IPS-18a (cell line): ENCODE data around the gene SRL.
"Not testable (repeated sequence)": the region's sequence is repeated elsewhere in the genome, so short reads cannot be mapped to it uniquely, and the experiment has no call there.

Experiments
- H3K27ac ChIP-seq: one replicate; pipeline ENCODE4 v1.5.1; 2013; ENCODE audit warnings: low read length
- H3K27me3 ChIP-seq: one replicate; pipeline ENCODE4 v1.6.1; 2013; ENCODE audit warnings: mild to moderate bottlenecking, low read length; ENCODE audit not compliant: control insufficient read depth, insufficient read depth
- H3K36me3 ChIP-seq: one replicate; pipeline ENCODE4 v1.6.1; 2013; ENCODE audit warnings: low read depth, low read length; ENCODE audit not compliant: control insufficient read depth
- H3K4me1 ChIP-seq: one replicate; pipeline ENCODE4 v1.6.1; 2013; ENCODE audit warnings: low read depth, low read length; ENCODE audit not compliant: control insufficient read depth
- H3K4me3 ChIP-seq: one replicate; pipeline ENCODE4 v1.5.1; 2013; ENCODE audit warnings: low read length
- H3K9ac ChIP-seq: one replicate; pipeline ENCODE4 v1.6.1; 2013; ENCODE audit warnings: mild to moderate bottlenecking, low read length, moderate library complexity
- H3K9me3 ChIP-seq: one replicate; pipeline ENCODE4 v1.6.1; 2013; ENCODE audit warnings: low read depth, low read length; ENCODE audit not compliant: control insufficient read depth

Gene SRL

GRCh38 chr16:4172070-4172469 lies 69.8 kb downstream of the SRL start:
- no peaks in the 10 kb centered on the region for H3K27me3 ChIP-seq
- no peak overlapping the region for H3K4me3 ChIP-seq
- H3K4me1 ChIP-seq, result no peaks in the 10 kb centered on the region
- no peaks in the 10 kb centered on the region for H3K9me3 ChIP-seq
- no peak overlapping the region for H3K9ac ChIP-seq
- H3K27ac ChIP-seq, result no peak overlapping the region
- H3K36me3 ChIP-seq, result no peaks in the 10 kb centered on the region

GRCh38 chr16:4169415-4169814 lies 72.5 kb downstream of the SRL start:
- no peaks in the 10 kb centered on the region for H3K4me1 ChIP-seq
- H3K9ac ChIP-seq, result no peak overlapping the region
- no peak overlapping the region for H3K4me3 ChIP-seq
- H3K27ac ChIP-seq, result no peak overlapping the region
- H3K27me3 ChIP-seq, result no peaks in the 10 kb centered on the region
- H3K9me3 ChIP-seq, result no peaks in the 10 kb centered on the region
- no peaks in the 10 kb centered on the region for H3K36me3 ChIP-seq

- H3K36me3 ChIP-seq, result no peaks in the 10 kb centered on the region
- H3K4me3 ChIP-seq, result no peak overlapping the region
- no peaks in the 10 kb centered on the region for H3K9me3 ChIP-seq
- H3K9ac ChIP-seq, result no peak overlapping the region
- H3K27me3 ChIP-seq, result no peaks in the 10 kb centered on the region
- H3K27ac ChIP-seq, result no peak overlapping the region
- no peaks in the 10 kb centered on the region for H3K4me1 ChIP-seq
Measured at GRCh38 chr16:4166821-4167220, 75.1 kb downstream of the SRL start.

- no peaks in the 10 kb centered on the region for H3K9me3 ChIP-seq
- H3K4me1 ChIP-seq, result no peaks in the 10 kb centered on the region
- no peak overlapping the region for H3K27ac ChIP-seq
- H3K4me3 ChIP-seq, result no peak overlapping the region
- H3K27me3 ChIP-seq, result no peaks in the 10 kb centered on the region
- no peak overlapping the region for H3K9ac ChIP-seq
- H3K36me3 ChIP-seq, result no peaks in the 10 kb centered on the region
Measured at GRCh38 chr16:4160658-4161430, 81.0 kb downstream of the SRL start.

- Histone ChIP-seq H3K27me3 (no peaks in the 10 kb centered on the region), H3K36me3 (no peaks in the 10 kb centered on the region), H3K9ac (no peak overlapping the region), H3K4me1 (no peaks in the 10 kb centered on the region), H3K27ac (no peak overlapping the region), H3K9me3 (no peaks in the 10 kb centered on the region), H3K4me3 (no peak overlapping the region)
Measured at GRCh38 chr16:4159726-4160125, 82.2 kb downstream of the SRL start.

- Histone ChIP-seq H3K27me3 (no peaks in the 10 kb centered on the region), H3K4me3 (no peak overlapping the region)
Measured at GRCh38 chr16:4158143-4159093, 83.5 kb downstream of the SRL start.

GRCh38 chr16:4157376-4157825 lies 84.5 kb downstream of the SRL start:
- Histone ChIP-seq H3K27ac (no peak overlapping the region), H3K4me1 (no peaks in the 10 kb centered on the region), H3K9ac (no peak overlapping the region), H3K36me3 (no peaks in the 10 kb centered on the region), H3K9me3 (no peaks in the 10 kb centered on the region), H3K4me3 (no peak overlapping the region), H3K27me3 (no peaks in the 10 kb centered on the region)

More at GRCh38 chr16:4158143-4159093, 83.5 kb downstream of the SRL start:
- Histone ChIP-seq H3K9me3 (no peaks in the 10 kb centered on the region), H3K27ac (no peak overlapping the region), H3K4me1 (no peaks in the 10 kb centered on the region), H3K36me3 (no peaks in the 10 kb centered on the region), H3K9ac (no peak overlapping the region)

- not testable (repeated sequence) for H3K27me3 ChIP-seq, H3K4me3 ChIP-seq, H3K9ac ChIP-seq, H3K27ac ChIP-seq, H3K4me1 ChIP-seq, H3K9me3 ChIP-seq, H3K36me3 ChIP-seq
Measured at GRCh38 chr16:4156503-4156902, 85.4 kb downstream of the SRL start.

- not testable (repeated sequence) for H3K4me3 ChIP-seq, H3K27ac ChIP-seq, H3K4me1 ChIP-seq, H3K9me3 ChIP-seq, H3K36me3 ChIP-seq, H3K27me3 ChIP-seq, H3K9ac ChIP-seq
Measured at GRCh38 chr16:4153364-4153763, 88.5 kb downstream of the SRL start.

- no peaks in the 10 kb centered on the region for H3K27me3 ChIP-seq
- H3K4me3 ChIP-seq, result no peak overlapping the region
- H3K4me1 ChIP-seq, result no peaks in the 10 kb centered on the region
- no peak overlapping the region for H3K9ac ChIP-seq
- no peaks in the 10 kb centered on the region for H3K9me3 ChIP-seq
- H3K36me3 ChIP-seq, result no peaks in the 10 kb centered on the region
- no peak overlapping the region for H3K27ac ChIP-seq
Measured at GRCh38 chr16:4152267-4152666, 89.6 kb downstream of the SRL start.

GRCh38 chr16:4147236-4147635 lies 94.6 kb downstream of the SRL start:
- no peaks in the 10 kb centered on the region for H3K36me3 ChIP-seq
- no peak overlapping the region for H3K4me3 ChIP-seq
- H3K4me1 ChIP-seq, result no peaks in the 10 kb centered on the region
- no peak overlapping the region for H3K27ac ChIP-seq
- H3K9me3 ChIP-seq, result no peaks in the 10 kb centered on the region
- no peak overlapping the region for H3K9ac ChIP-seq
- no peaks in the 10 kb centered on the region for H3K27me3 ChIP-seq
